K562 (cell line): ENCODE results near the gene TGOLN2. TPM values are rescaled to one million over a fixed set of nuclear protein-coding genes. Genes with fewer than 3 reads are reported as not detected.

Source experiments
- ATAC-seq: fragments of 200-7000 bp; cut with Tn5 transposase; 3 replicates; pipeline ENCODE4 v1.9.1; 2020; ENCODE audit warnings: moderate library complexity
- BruUV-seq: library from RNA; stranded (reverse); fragments of 400-500 nt; replicated peaks from 2 replicates; lab custom pipeline; 2021; lab: Mats Ljungman, UMichigan
- CTCF ChIA-PET: fragments of 300-600 bp; formaldehyde crosslinking; extraction: SDS; loops from one replicate; lab custom pipeline; 2021; ENCODE audit warnings: low intra/inter-chr PET ratio; lab: Yijun Ruan, JAX
- POLR2A ChIA-PET: fragments of 300-600, 350-650 bp; sonication (Branson Sonifier 250); formaldehyde crosslinking; extraction: SDS; loops from one replicate; lab custom pipeline; 2021; ENCODE audit warnings: antibody characterized with exemption, inconsistent platforms; lab: Yijun Ruan, JAX
- DNase-seq, 4 experiments: peaks; one replicate each; pipeline versions ENCODE4 v3.0.0 to v3.0.0-alpha.2; 2011 to 2018; ENCODE audit warnings: low spot score in 3 of 4, mixed read lengths in 3 of 4; ENCODE audit errors: extremely low read depth in 1 of 4
- FAIRE-seq: peaks from 2 replicates; lab custom pipeline; 2011; peaks lifted over from hg19 to GRCh38; lab: Jason Lieb, UNC
- H2AFZ ChIP-seq: 2 replicates; pipeline ENCODE4 v1.6.0; 2011; ENCODE audit warnings: low read depth, low read length, control low read depth, inconsistent platforms
- H3K27ac ChIP-seq: fragments of 200-600 bp; 3 replicates; pipeline ENCODE4 v1.8.0; 2011; ENCODE audit warnings: low read depth, mild to moderate bottlenecking, control low read depth, inconsistent platforms, low read length, moderate library complexity, mixed read lengths; ENCODE audit errors: extremely low read depth
- H3K27me3 ChIP-seq, 2 experiments: fragments of 300-600 bp in 1 of 2; 2 replicates in 1 of 2; 3 replicates in 1 of 2; pipeline versions ENCODE4 v1.6.0 to v1.8.0; 2011; ENCODE audit warnings: inconsistent platforms in 2 of 2, low read length in 2 of 2, mild to moderate bottlenecking in 1 of 2, mixed read lengths in 1 of 2, moderate library complexity in 1 of 2; ENCODE audit not compliant: control insufficient read depth in 2 of 2, insufficient read depth in 2 of 2
- H3K36me3 ChIP-seq: fragments of 300-600 bp; 3 replicates; pipeline ENCODE4 v1.8.0; 2011; ENCODE audit warnings: mild to moderate bottlenecking, low read length, inconsistent platforms; ENCODE audit not compliant: control insufficient read depth, insufficient read depth
- H3K4me1 ChIP-seq, 2 experiments: fragments of 200-600 bp in 1 of 2; replicated peaks in 1 of 2; 2 replicates in 1 of 2; 3 replicates in 1 of 2; pipeline versions ENCODE4 v1.5.1 to v1.8.0; 2011; ENCODE audit warnings: inconsistent platforms in 2 of 2, low read length in 2 of 2, mild to moderate bottlenecking in 1 of 2, mixed read lengths in 1 of 2, moderate library complexity in 1 of 2; ENCODE audit not compliant: control insufficient read depth in 2 of 2, insufficient read depth in 2 of 2
- H3K4me2 ChIP-seq: 2 replicates; pipeline ENCODE4 v1.6.1; 2011; ENCODE audit warnings: low read length, control low read depth, inconsistent platforms, mixed read lengths; ENCODE audit not compliant: insufficient read depth
- H3K4me3 ChIP-seq: fragments of 200-600 bp; sonication (generic), shearing (Covaris generic); 2 replicates; pipeline ENCODE4 v1.5.1; 2016; ENCODE audit warnings: control low read depth, inconsistent platforms
- H3K79me2 ChIP-seq: fragments of 200-600 bp; 3 replicates; pipeline ENCODE4 v1.8.0; 2011; ENCODE audit warnings: low read length, inconsistent platforms; ENCODE audit not compliant: control insufficient read depth, insufficient read depth
- H3K9ac ChIP-seq, 2 experiments: 2 replicates each; pipeline versions ENCODE4 v1.6.0 to v1.6.1; 2011; ENCODE audit warnings: low read depth in 2 of 2, low read length in 2 of 2, control low read depth in 1 of 2, inconsistent platforms in 1 of 2, mild to moderate bottlenecking in 1 of 2, mixed read lengths in 1 of 2; ENCODE audit not compliant: insufficient read depth in 1 of 2
- H3K9me1 ChIP-seq: one replicate; pipeline ENCODE4 v1.6.0; 2011; ENCODE audit warnings: inconsistent platforms, mild to moderate bottlenecking, low read length, moderate library complexity; ENCODE audit not compliant: control insufficient read depth, insufficient read depth
- H3K9me3 ChIP-seq: replicated peaks from 2 replicates; pipeline ENCODE4 v1.5.1; 2011; ENCODE audit warnings: low read depth, low read length, inconsistent platforms; ENCODE audit not compliant: control insufficient read depth, insufficient read depth
- H4K20me1 ChIP-seq: replicated peaks from 2 replicates; pipeline ENCODE4 v1.6.1; 2011; ENCODE audit warnings: low read length, inconsistent platforms, mixed read lengths; ENCODE audit not compliant: control insufficient read depth, insufficient read depth
- BCL6 ChIP-seq: fragments of 250-450 bp; sonication (Bioruptor Pico); IDR thresholded peaks from 2 replicates; pipeline ENCODE4 v1.4.0; 2020
- CCNT2 ChIP-seq: IDR thresholded peaks from 2 replicates; pipeline ENCODE4 v1.6.1; 2011; ENCODE audit warnings: borderline replicate concordance, low read depth, mild to moderate bottlenecking, moderate library complexity, mixed read lengths, low read length; ENCODE audit not compliant: insufficient read length; ENCODE audit errors: extremely low read depth
- CREM ChIP-seq: IDR thresholded peaks from 2 replicates; pipeline ENCODE4 v1.6.1; 2014; ENCODE audit warnings: antibody characterized with exemption, low read depth
- GABPB2 ChIP-seq: fragments of 250-450 bp; sonication (Bioruptor Pico); conservative IDR thresholded peaks from 2 replicates; pipeline ENCODE4 v1.5.1; 2021; ENCODE audit warnings: mild to moderate bottlenecking
- GATA2 ChIP-seq: sonication (generic); formaldehyde crosslinking; IDR thresholded peaks from 2 replicates; pipeline ENCODE4 v1.4.0; 2020; ENCODE audit warnings: mild to moderate bottlenecking, missing genetic modification reagents
- HMGN3 ChIP-seq: IDR thresholded peaks from 2 replicates; pipeline ENCODE4 v1.6.1; 2011; ENCODE audit warnings: borderline replicate concordance, low read depth, mild to moderate bottlenecking, mixed read lengths, low read length; ENCODE audit not compliant: insufficient read length; ENCODE audit errors: extremely low read depth
- KLF10 ChIP-seq: fragments of 250-450 bp; sonication (Bioruptor Pico); IDR thresholded peaks from 2 replicates; pipeline ENCODE4 v1.6.1; 2021; ENCODE audit warnings: matching md5 sums
- NR1H2 ChIP-seq: sonication (generic); formaldehyde crosslinking; IDR thresholded peaks from 2 replicates; pipeline ENCODE4 v1.4.0; 2020; ENCODE audit warnings: mild to moderate bottlenecking, missing genetic modification reagents
- RBM14 ChIP-seq: fragments of 200-400 bp; formaldehyde crosslinking; IDR thresholded peaks from 2 replicates; pipeline ENCODE4 v1.6.1; 2018; ENCODE audit warnings: low read depth, mild to moderate bottlenecking, low read length, moderate library complexity, borderline replicate concordance; ENCODE audit not compliant: insufficient read depth
- SLC30A9 ChIP-seq: fragments of 250-450 bp; sonication (Bioruptor Pico); IDR thresholded peaks from 2 replicates; pipeline ENCODE4 v1.8.0; 2022; ENCODE audit warnings: mild to moderate bottlenecking, moderate library complexity
- TBL1XR1 ChIP-seq, 2 experiments: IDR thresholded peaks; 2 replicates each; pipeline ENCODE4 v1.6.1; 2012; ENCODE audit warnings: improper control_type of control experiment in 2 of 2, low read length in 2 of 2, mild to moderate bottlenecking in 1 of 2
- TSHZ1 ChIP-seq: fragments of 250-450 bp; sonication (Bioruptor Pico); IDR thresholded peaks from 2 replicates; pipeline ENCODE4 v1.4.0; 2020; ENCODE audit warnings: mild to moderate bottlenecking, moderate library complexity
- ZBTB26 ChIP-seq: fragments of 450-650 bp; formaldehyde crosslinking; IDR thresholded peaks from 2 replicates; pipeline ENCODE4 v1.4.0; 2022; ENCODE audit warnings: missing genetic modification characterization
- ZNF436 ChIP-seq: fragments of 250-450, 450-650 bp; sonication (Bioruptor Pico); formaldehyde crosslinking; IDR thresholded peaks from 2 replicates; pipeline ENCODE4 v1.7.0; 2020; ENCODE audit warnings: mild to moderate bottlenecking
- ZNF830 ChIP-seq: fragments of 250-450 bp; sonication (Bioruptor Pico); IDR thresholded peaks from 2 replicates; pipeline ENCODE4 v1.5.0; 2021; ENCODE audit warnings: mild to moderate bottlenecking
- WGBS: fragments of 100-300 bp; shearing (Covaris generic); methylation state at CpG from one replicate; pipeline ENCODE4 v1.1.6; 2016; ENCODE audit warnings: low coverage, mixed read lengths; ENCODE audit not compliant: insufficient coverage; ENCODE audit errors: missing lambda C conversion rate; 5-methylcytosine and 5-hydroxymethylcytosine counted together
- in situ Hi-C: fragments of 300-500 bp; cut with MboI; formaldehyde crosslinking; loops from 4 replicates; pipeline ENCODE4 v1.15.0; 2018; ENCODE audit warnings: inconsistent platforms, mixed read lengths
- intact Hi-C: fragments of 100-400 bp; cut with micrococcal nuclease; formaldehyde crosslinking; loops from 2 replicates; pipeline ENCODE4 v1.14.2; 2022
- polyA plus RNA-seq, 8 experiments: library from polyadenylated mRNA; depleted of rRNA in 4 of 8; stranded (reverse) in 5 of 8; unstranded in 3 of 8; fragments of >200 nt; fragmentation: Nextera tagmentation in 2 of 8; fragmentation: Illumina TruSeq in 1 of 8; extraction: Ambion mirVana in 2 of 8; extraction: Trizol in 1 of 8; gene quantifications; 2 replicates each; pipeline versions ENCODE4 v1.2.1 to v1.2.3, GENCODE V29; 2011 to 2014; ENCODE audit warnings: inconsistent platforms in 1 of 8, missing spikeins in 1 of 8
- total RNA-seq, 7 experiments: library from RNA; depleted of rRNA in 6 of 7; stranded (reverse); fragments of >200 nt in 6 of 7; fragmentation: Illumina TruSeq in 2 of 7; extraction: Trizol in 2 of 7; gene quantifications; 2 replicates each; pipeline versions ENCODE4 v1.2.1 to v1.2.3, GENCODE V29; 2011 to 2021; ENCODE audit warnings: low replicate concordance in 1 of 7
- TF ChIP-seq, protein P1 (sequence below): sonication (generic); formaldehyde crosslinking; IDR thresholded peaks from 2 replicates; pipeline ENCODE4 v1.8.0; 2022; ENCODE audit warnings: mild to moderate bottlenecking, missing genetic modification reagents

TGOLN2 gene
- total and polyA plus RNA-seq, 9 of the 15 experiments (the other 6 are each of a cell fraction or from before 2014, with no cell fraction given) = 13.0 to 66.5 (median 35.9) TPM

- H3K9ac ChIP-seq = no peak overlapping the region
- POLR2A ChIA-PET = interaction anchor here (1.1 kb wide), 1 partner anchor 42 kb away, joined by 4 read pairs; the partner anchor contains the start of genes ELMOD3 and RETSAT
- CTCF ChIA-PET = interaction anchor here (0.6 kb wide), 1 partner anchor 151 kb away, joined by 4 read pairs; no protein-coding TSS in a partner anchor
These were observed 15.4 kb downstream of the TGOLN2 start for GRCh38 chr2:85312404-85312803.

More at GRCh38 chr2:85312404-85312803, 15.4 kb downstream of the TGOLN2 start:
- H3K36me3 ChIP-seq = peaks cover 20% of the 10 kb centered on the region; the same call in 2 of the 3 replicates
- no TSS peak for BruUV-seq
- in situ Hi-C loops = no loop called here
- FAIRE-seq (no peak), ATAC-seq (no peak), DNase-seq (no peak)
- no peaks in the 10 kb centered on the region; the same call in none of the 2 replicates for H4K20me1 ChIP-seq
- no peaks in the 10 kb centered on the region for H3K79me2 ChIP-seq
- no peak overlapping the region for H3K27ac ChIP-seq
- H3K4me3 ChIP-seq = no peak overlapping the region
- H3K9me3 ChIP-seq = no peaks in the 10 kb centered on the region
- no peaks in the 10 kb centered on the region; a peak in 1 of 5 replicates for H3K27me3 ChIP-seq
- no peak overlapping the region for H3K4me2 ChIP-seq
- 67% methylated on average over 7 of the region's 7 CpGs for WGBS
- H2AFZ ChIP-seq = no peak overlapping the region
- intact Hi-C loops = no loop called here
- H3K9me1 ChIP-seq = no peaks in the 10 kb centered on the region
- TF ChIP-seq ZNF830 (CRISPR knock-in tag) = no peak
- no peak for TF ChIP-seq ZBTB26 (CRISPR knock-in tag)
- TF ChIP-seq GABPB2 (CRISPR knock-in tag) = no peak
- TF ChIP-seq BCL6 (CRISPR knock-in tag) = no peak
- no peak for TF ChIP-seq GATA2 (CRISPR knock-in tag)
- no peak for TF ChIP-seq CREM
- no peak for TF ChIP-seq NR1H2 (CRISPR knock-in tag)
- no peak for TF ChIP-seq SLC30A9
- no peak for TF ChIP-seq KLF10 (CRISPR knock-in tag)
- TF ChIP-seq, protein P1, sequence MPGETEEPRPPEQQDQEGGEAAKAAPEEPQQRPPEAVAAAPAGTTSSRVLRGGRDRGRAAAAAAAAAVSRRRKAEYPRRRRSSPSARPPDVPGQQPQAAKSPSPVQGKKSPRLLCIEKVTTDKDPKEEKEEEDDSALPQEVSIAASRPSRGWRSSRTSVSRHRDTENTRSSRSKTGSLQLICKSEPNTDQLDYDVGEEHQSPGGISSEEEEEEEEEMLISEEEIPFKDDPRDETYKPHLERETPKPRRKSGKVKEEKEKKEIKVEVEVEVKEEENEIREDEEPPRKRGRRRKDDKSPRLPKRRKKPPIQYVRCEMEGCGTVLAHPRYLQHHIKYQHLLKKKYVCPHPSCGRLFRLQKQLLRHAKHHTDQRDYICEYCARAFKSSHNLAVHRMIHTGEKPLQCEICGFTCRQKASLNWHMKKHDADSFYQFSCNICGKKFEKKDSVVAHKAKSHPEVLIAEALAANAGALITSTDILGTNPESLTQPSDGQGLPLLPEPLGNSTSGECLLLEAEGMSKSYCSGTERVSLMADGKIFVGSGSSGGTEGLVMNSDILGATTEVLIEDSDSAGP (CRISPR knock-in tag) = no peak
- TF ChIP-seq TSHZ1 (CRISPR knock-in tag) = no peak
- TF ChIP-seq ZNF436 = no peak
- no peak for TF ChIP-seq TBL1XR1 (IDR thresholded peaks at IDR 0.05; ENCODE audit: low read length in 2 of 2)
- TF ChIP-seq HMGN3 = no peak
- no peak for TF ChIP-seq RBM14
- no peak for TF ChIP-seq CCNT2
- H3K4me1 ChIP-seq = peaks cover 3 to 8% of the 10 kb centered on the region in 2 experiments; a peak in 4 of 5 replicates
